ENCODE measurements around the gene ABLIM2. TPM values are rescaled to one million over a fixed set of nuclear protein-coding genes. Genes with fewer than 3 reads are reported as not detected.
A peak's percentile ranks its signal among the peaks of the same experiment; 100 is the strongest.

ABLIM2 gene
- total and polyA plus RNA-seq, 2 of the 13 experiments (the other 11 are each of a cell fraction or from before 2014, with no cell fraction given) = 0.20 to 0.37 TPM

DNA sequence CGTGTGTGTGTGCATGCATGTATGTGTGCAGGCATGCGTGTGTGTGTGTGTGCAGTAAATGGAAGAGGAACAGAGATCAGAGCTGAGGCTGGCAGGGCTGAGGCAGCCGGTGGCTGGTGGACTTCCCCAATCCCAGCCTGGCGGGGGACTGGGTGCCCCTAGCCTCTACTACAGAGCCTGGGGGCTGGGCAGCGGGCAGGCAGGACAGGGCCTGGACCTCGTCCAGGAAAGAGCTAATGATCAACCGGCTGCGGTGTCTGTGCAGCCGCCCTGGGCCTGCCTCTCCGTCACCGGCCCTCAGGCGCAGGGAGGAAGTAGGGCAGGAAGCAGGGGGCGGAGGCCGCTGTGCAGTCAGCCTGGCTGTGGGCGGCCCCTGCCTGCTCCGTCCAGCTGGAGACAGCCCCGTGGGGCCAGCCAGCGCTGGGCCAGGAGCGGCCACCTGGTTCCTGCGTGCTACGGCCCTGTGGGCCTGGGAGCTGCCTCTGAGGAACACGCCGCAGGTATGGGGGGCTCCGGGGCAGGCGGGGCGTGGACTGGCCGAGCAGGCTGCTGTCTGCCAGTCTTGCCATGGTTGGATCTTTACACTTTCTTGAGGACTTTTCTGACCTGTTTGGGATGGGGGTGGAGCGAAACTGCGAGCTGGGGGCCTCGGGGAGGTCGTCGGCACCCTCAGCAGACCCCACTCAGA, 40.4 kb upstream of the ABLIM2 start, which contains the start of gene SH3TC1 (continued):
- TF ChIP-seq NONO (IDR thresholded peaks at IDR 0.05) = no peak
- TF ChIP-seq NONO (CRISPR knock-in tag; conservative IDR thresholded peaks at IDR 0.05) = peak; percentile 74
- TF ChIP-seq ZBTB21 (CRISPR knock-in tag; IDR thresholded peaks at IDR 0.05) = peak; percentile 50; the same call in 1 of the 2 replicates
- TF ChIP-seq PBX2 (CRISPR knock-in tag; IDR thresholded peaks at IDR 0.05) = no peak
- peak; percentile 7; the same call in 1 of the 2 replicates for TF ChIP-seq ZNF782 (CRISPR knock-in tag; IDR thresholded peaks at IDR 0.05; ENCODE audit: borderline replicate concordance)
- peak; percentile 88; the same call in 1 of the 2 replicates for TF ChIP-seq SIN3A (IDR thresholded peaks at IDR 0.05; ENCODE audit: borderline replicate concordance, low read depth, low read length)
- TF ChIP-seq ZNF235 (CRISPR knock-in tag; IDR thresholded peaks at IDR 0.05; ENCODE audit: borderline replicate concordance) = no peak; the same call in 1 of the 2 replicates
- TF ChIP-seq ZNF557 (CRISPR knock-in tag; IDR thresholded peaks at IDR 0.05) = no peak
- TF ChIP-seq, protein P1, sequence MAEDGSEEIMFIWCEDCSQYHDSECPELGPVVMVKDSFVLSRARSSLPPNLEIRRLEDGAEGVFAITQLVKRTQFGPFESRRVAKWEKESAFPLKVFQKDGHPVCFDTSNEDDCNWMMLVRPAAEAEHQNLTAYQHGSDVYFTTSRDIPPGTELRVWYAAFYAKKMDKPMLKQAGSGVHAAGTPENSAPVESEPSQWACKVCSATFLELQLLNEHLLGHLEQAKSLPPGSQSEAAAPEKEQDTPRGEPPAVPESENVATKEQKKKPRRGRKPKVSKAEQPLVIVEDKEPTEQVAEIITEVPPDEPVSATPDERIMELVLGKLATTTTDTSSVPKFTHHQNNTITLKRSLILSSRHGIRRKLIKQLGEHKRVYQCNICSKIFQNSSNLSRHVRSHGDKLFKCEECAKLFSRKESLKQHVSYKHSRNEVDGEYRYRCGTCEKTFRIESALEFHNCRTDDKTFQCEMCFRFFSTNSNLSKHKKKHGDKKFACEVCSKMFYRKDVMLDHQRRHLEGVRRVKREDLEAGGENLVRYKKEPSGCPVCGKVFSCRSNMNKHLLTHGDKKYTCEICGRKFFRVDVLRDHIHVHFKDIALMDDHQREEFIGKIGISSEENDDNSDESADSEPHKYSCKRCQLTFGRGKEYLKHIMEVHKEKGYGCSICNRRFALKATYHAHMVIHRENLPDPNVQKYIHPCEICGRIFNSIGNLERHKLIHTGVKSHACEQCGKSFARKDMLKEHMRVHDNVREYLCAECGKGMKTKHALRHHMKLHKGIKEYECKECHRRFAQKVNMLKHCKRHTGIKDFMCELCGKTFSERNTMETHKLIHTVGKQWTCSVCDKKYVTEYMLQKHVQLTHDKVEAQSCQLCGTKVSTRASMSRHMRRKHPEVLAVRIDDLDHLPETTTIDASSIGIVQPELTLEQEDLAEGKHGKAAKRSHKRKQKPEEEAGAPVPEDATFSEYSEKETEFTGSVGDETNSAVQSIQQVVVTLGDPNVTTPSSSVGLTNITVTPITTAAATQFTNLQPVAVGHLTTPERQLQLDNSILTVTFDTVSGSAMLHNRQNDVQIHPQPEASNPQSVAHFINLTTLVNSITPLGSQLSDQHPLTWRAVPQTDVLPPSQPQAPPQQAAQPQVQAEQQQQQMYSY (CRISPR knock-in tag; IDR thresholded peaks at IDR 0.05) = no peak
- TF ChIP-seq ZNF232 (CRISPR knock-in tag; IDR thresholded peaks at IDR 0.05; ENCODE audit: borderline replicate concordance) = no peak
- no peak for TF ChIP-seq ZNF234 (CRISPR knock-in tag; conservative IDR thresholded peaks at IDR 0.05)
- TF ChIP-seq, protein P2, sequence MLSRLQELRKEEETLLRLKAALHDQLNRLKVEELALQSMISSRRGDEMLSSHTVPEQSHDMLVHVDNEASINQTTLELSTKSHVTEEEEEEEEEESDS (CRISPR knock-in tag; IDR thresholded peaks at IDR 0.05; ENCODE audit: borderline replicate concordance) = no peak
- TF ChIP-seq MXI1 (IDR thresholded peaks at IDR 0.05; ENCODE audit: borderline replicate concordance, low read depth, low read length) = peak; percentile 71; the same call in 1 of the 3 replicates
- no peak for TF ChIP-seq ZNF652 (CRISPR knock-in tag; IDR thresholded peaks at IDR 0.05; ENCODE audit: borderline replicate concordance, low read depth)
- peak; percentile 29; the same call in 1 of the 2 replicates for TF ChIP-seq NCOR1 (IDR thresholded peaks at IDR 0.05; ENCODE audit: borderline replicate concordance, low read length)
- TF ChIP-seq, protein P3, sequence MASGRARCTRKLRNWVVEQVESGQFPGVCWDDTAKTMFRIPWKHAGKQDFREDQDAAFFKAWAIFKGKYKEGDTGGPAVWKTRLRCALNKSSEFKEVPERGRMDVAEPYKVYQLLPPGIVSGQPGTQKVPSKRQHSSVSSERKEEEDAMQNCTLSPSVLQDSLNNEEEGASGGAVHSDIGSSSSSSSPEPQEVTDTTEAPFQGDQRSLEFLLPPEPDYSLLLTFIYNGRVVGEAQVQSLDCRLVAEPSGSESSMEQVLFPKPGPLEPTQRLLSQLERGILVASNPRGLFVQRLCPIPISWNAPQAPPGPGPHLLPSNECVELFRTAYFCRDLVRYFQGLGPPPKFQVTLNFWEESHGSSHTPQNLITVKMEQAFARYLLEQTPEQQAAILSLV (CRISPR knock-in tag; IDR thresholded peaks at IDR 0.05; ENCODE audit: borderline replicate concordance) = peak; percentile 93
- TF ChIP-seq ZSCAN20 (CRISPR knock-in tag; IDR thresholded peaks at IDR 0.05; ENCODE audit: borderline replicate concordance) = peak; percentile 58; the same call in 1 of the 2 replicates
- no peak for TF ChIP-seq ZC3H4 (CRISPR knock-in tag; IDR thresholded peaks at IDR 0.05; ENCODE audit: borderline replicate concordance)
- peak; percentile 37 for TF ChIP-seq ZEB1 (IDR thresholded peaks at IDR 0.05; ENCODE audit: insufficient replicate concordance, low read depth)
- TF ChIP-seq IKZF1 (IDR thresholded peaks at IDR 0.05) = no peak
- TF ChIP-seq WIZ (CRISPR knock-in tag; IDR thresholded peaks at IDR 0.05) = no peak
- TF ChIP-seq PPARG (CRISPR knock-in tag; conservative IDR thresholded peaks at IDR 0.05) = peak; percentile 75
- peak; percentile 75; the same call in 1 of the 2 replicates for TF ChIP-seq DMAP1 (CRISPR knock-in tag; IDR thresholded peaks at IDR 0.05)
- TF ChIP-seq ZBTB7B (CRISPR knock-in tag; IDR thresholded peaks at IDR 0.05) = peak; percentile 80
- TF ChIP-seq HNF4A (CRISPR knock-in tag; IDR thresholded peaks at IDR 0.05) = peak; percentile 58
- no peak for TF ChIP-seq ZNF530 (CRISPR knock-in tag; IDR thresholded peaks at IDR 0.05; ENCODE audit: low read depth)
- TF ChIP-seq BCL6 (CRISPR knock-in tag; IDR thresholded peaks at IDR 0.05) = peak; percentile 59; the same call in 1 of the 2 replicates

Measured in HepG2 (cell line).